ENCODE measurements around the gene DHX16. TPM values are rescaled to one million over a fixed set of nuclear protein-coding genes. Genes with fewer than 3 reads are reported as not detected.

Gene DHX16
- total RNA-seq, 1 experiment from 2014 or later, result 32.2 TPM

DNA sequence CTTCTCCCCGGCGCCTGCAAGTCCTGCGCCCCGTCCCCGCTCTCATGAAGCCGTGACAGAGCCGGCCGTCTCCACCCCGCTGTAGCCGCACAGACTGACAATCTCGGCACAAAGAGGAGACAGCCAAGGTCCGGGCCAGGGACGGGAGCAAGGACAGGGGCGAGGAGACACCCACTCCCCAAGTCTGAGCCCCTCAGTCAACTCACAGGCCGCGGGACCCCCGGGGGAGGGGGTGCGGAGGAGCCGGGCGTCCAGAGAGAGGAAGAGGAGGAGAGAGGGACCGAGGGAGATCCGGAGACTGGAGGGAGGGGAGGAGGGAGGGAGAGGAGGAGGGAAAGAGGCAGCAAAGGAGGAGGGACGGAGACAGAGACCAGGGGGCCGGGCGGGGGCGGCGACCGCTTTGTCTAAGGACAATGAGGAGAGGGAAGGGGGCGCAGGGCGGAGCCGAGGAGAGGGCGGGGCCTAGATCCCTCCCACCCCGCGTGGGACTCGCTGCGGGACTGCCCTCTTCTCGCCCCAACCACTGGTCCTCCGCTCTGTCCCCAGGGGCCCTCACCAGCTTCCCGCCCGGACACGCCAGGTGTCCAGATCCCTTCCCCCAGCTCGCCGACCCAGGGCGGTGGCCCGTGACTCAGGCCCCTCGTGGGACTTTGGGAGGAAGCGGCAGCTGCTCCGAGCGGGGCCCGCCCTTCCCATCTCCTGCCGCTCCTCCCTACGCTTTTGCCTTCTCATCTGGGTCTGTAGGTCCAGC, 14.3 kb upstream of the DHX16 start (continued):
- TF ChIP-seq, protein P1, sequence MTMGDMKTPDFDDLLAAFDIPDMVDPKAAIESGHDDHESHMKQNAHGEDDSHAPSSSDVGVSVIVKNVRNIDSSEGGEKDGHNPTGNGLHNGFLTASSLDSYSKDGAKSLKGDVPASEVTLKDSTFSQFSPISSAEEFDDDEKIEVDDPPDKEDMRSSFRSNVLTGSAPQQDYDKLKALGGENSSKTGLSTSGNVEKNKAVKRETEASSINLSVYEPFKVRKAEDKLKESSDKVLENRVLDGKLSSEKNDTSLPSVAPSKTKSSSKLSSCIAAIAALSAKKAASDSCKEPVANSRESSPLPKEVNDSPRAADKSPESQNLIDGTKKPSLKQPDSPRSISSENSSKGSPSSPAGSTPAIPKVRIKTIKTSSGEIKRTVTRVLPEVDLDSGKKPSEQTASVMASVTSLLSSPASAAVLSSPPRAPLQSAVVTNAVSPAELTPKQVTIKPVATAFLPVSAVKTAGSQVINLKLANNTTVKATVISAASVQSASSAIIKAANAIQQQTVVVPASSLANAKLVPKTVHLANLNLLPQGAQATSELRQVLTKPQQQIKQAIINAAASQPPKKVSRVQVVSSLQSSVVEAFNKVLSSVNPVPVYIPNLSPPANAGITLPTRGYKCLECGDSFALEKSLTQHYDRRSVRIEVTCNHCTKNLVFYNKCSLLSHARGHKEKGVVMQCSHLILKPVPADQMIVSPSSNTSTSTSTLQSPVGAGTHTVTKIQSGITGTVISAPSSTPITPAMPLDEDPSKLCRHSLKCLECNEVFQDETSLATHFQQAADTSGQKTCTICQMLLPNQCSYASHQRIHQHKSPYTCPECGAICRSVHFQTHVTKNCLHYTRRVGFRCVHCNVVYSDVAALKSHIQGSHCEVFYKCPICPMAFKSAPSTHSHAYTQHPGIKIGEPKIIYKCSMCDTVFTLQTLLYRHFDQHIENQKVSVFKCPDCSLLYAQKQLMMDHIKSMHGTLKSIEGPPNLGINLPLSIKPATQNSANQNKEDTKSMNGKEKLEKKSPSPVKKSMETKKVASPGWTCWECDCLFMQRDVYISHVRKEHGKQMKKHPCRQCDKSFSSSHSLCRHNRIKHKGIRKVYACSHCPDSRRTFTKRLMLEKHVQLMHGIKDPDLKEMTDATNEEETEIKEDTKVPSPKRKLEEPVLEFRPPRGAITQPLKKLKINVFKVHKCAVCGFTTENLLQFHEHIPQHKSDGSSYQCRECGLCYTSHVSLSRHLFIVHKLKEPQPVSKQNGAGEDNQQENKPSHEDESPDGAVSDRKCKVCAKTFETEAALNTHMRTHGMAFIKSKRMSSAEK (CRISPR knock-in tag; IDR thresholded peaks at IDR 0.05; ENCODE audit: borderline replicate concordance), result no peak
- TF ChIP-seq ATF1 (CRISPR knock-in tag; IDR thresholded peaks at IDR 0.05) (no peak), NR3C1 (CRISPR knock-in tag; conservative IDR thresholded peaks at IDR 0.05; ENCODE audit: low read depth) (no peak), HMGXB4 (CRISPR knock-in tag; IDR thresholded peaks at IDR 0.05) (peak; percentile 53; the same call in 1 of the 2 replicates), SP1 (CRISPR knock-in tag; conservative IDR thresholded peaks at IDR 0.05) (peak; percentile 71; the same call in 1 of the 2 replicates), ZNF232 (CRISPR knock-in tag; IDR thresholded peaks at IDR 0.05) (no peak), ZNF512 (CRISPR knock-in tag; IDR thresholded peaks at IDR 0.05; ENCODE audit: borderline replicate concordance) (no peak), FOXK1 (CRISPR knock-in tag; IDR thresholded peaks at IDR 0.05) (no peak)
- TF ChIP-seq, protein P2, sequence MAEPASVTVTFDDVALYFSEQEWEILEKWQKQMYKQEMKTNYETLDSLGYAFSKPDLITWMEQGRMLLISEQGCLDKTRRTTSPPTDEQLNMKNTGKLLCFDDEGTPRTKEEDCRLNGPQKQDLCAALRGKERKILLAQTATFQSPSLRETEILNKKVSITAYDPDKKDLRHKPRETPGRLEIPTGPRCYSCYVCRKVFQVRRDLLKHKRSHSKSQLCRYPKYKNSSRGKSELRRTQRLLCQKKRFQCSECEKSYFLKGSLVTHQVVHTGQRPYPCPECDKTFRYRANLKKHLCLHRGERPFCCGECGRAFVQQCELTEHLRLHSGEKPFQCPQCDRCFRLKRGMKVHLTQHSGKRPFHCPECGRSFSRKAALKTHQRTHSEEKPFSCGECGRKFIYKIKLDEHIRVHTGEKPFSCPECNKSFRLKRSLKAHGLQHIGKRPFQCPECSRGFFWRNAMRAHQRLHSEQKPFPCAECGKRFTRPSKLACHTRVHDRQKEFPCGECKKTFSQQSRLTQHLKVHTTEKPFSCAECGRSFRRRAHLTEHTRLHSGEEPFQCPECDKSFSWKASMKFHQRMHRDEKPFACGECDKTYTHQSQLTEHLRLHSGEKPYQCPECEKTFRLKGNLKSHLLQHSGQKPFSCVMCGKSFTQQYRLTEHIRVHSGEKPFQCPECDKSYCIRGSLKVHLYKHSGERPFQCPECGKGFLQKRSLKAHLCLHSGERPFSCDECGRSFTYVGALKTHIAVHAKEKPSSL (CRISPR knock-in tag; conservative IDR thresholded peaks at IDR 0.05), result no peak
- TF ChIP-seq, protein P3, sequence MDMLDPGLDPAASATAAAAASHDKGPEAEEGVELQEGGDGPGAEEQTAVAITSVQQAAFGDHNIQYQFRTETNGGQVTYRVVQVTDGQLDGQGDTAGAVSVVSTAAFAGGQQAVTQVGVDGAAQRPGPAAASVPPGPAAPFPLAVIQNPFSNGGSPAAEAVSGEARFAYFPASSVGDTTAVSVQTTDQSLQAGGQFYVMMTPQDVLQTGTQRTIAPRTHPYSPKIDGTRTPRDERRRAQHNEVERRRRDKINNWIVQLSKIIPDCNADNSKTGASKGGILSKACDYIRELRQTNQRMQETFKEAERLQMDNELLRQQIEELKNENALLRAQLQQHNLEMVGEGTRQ (CRISPR knock-in tag; IDR thresholded peaks at IDR 0.05), result no peak
- TF ChIP-seq, protein P4, sequence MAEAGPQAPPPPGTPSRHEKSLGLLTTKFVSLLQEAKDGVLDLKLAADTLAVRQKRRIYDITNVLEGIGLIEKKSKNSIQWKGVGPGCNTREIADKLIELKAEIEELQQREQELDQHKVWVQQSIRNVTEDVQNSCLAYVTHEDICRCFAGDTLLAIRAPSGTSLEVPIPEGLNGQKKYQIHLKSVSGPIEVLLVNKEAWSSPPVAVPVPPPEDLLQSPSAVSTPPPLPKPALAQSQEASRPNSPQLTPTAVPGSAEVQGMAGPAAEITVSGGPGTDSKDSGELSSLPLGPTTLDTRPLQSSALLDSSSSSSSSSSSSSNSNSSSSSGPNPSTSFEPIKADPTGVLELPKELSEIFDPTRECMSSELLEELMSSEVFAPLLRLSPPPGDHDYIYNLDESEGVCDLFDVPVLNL (CRISPR knock-in tag; IDR thresholded peaks at IDR 0.05; ENCODE audit: borderline replicate concordance, low read depth), result 0 out of 2 replicates have a peak, but pooled peaks have one; percentile 21
- TF ChIP-seq, protein P5, sequence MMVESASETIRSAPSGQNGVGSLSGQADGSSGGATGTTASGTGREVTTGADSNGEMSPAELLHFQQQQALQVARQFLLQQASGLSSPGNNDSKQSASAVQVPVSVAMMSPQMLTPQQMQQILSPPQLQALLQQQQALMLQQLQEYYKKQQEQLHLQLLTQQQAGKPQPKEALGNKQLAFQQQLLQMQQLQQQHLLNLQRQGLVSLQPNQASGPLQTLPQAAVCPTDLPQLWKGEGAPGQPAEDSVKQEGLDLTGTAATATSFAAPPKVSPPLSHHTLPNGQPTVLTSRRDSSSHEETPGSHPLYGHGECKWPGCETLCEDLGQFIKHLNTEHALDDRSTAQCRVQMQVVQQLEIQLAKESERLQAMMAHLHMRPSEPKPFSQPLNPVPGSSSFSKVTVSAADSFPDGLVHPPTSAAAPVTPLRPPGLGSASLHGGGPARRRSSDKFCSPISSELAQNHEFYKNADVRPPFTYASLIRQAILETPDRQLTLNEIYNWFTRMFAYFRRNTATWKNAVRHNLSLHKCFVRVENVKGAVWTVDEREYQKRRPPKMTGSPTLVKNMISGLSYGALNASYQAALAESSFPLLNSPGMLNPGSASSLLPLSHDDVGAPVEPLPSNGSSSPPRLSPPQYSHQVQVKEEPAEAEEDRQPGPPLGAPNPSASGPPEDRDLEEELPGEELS (CRISPR knock-in tag; IDR thresholded peaks at IDR 0.05), result peak; percentile 54; the same call in 1 of the 2 replicates
